NCI-H2227 (cell line): ENCODE measurements around the gene TARP.

Experiments used
- DNase-seq: peaks from one replicate; lab custom pipeline; 2025; ENCODE audit not compliant: unreplicated experiment; lab: John Stamatoyannopoulos, UW

Gene TARP

DNA sequence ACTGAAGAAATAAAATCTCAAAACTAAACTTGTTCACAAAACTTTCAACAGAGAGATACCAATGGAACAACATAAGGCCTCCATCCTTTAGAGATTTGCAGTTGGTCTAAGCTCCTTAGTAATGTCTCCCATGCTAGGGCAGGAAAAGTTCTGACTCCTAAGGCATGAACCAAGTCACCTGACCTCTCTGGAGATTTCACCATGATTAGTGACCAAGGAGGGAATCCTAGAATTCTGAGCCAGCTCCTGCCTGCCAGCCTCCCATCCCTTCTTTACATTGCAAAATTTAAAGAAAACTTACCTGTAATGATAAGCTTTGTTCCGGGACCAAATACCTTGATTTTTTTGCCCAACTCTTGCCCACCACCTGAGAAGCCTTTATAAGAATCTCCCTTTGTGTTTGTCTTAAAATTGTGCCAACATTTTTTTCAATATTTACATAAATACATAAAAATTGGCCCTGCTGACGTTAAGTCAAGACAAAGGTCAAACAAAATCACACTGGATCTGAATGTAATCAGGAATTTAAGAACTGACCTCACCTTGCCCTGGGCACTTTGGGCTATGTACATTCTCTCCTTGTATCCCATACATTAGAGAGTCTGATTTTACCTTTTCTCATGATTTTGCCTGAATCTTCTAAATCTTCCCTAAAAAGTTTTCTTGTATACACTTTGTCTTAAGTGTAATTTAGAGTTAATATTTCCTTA, at the start of gene TARP:
Gene TARP, minus strand, starts transcription at position 351 of the 710 bp plus-strand sequence.
- DNase-seq: no peak

DNA sequence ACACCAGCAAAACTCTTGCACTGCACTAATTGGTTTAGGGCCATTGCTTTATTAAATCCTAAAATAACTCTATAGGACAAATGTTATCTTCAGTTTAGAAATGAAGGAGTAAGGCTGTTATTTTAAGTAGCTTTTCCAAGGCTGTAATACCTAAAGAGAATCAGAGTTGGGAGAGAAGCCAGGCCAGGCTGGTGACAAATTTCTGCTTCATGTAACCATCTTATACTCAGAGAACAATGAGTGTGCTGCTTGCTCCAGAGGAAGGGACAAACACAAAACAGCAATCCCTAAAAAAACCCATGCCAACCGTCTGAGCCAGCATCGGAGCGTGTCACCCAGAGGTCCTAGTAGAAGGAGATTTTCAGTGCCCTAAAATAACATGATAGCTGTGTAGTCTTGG, 49.7 kb upstream of the TARP start:
- no peak for DNase-seq

DNA sequence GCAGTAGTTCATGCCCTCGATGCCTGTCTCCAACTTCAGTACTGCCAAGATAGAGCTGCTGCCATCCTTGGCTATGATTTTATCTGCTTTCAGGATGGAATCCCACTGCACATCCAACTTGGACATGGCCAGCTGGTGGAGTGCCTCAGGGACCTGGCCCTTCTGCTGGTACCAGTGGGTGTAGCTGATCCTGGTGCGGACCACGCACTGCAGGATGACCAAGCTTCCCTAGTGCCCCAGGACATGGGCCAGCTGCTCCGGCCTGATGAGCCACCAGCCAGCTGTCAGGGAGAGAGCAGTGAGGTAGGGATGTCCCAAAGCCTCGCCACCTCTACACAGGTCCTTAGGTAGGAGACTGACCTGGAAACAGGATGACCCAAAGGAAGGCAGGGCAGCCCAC, 49.0 kb upstream of the TARP start:
- DNase-seq: no peak

- no peak for DNase-seq
These were observed 48.5 kb upstream of the TARP start for GRCh38 chr7:38321967-38322366.

GRCh38 chr7:38321515-38321944, 48.1 kb upstream of the TARP start:
- DNase-seq: no peak

DNA sequence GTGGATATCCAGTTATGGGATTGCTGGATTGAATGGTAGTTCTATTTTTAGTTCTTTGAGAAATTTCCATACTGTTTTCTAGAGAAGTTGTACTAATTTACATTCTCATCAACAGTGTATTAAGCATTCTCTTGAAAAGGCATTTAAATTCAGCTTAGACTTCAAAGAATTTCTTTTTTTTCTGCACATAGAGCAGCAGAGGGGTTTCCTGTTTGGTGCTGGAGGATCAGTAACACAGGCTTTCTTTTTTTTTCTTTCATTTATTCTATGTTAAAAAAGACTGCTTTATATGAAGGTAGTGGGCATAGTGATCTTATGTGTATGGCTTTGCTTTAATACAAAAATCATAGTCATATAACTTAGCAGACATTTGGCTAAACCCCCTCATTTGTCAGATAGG, 47.6 kb upstream of the TARP start:
- no peak for DNase-seq

- no peak for DNase-seq
These were observed 46.4 kb upstream of the TARP start for GRCh38 chr7:38319873-38320272.

DNA sequence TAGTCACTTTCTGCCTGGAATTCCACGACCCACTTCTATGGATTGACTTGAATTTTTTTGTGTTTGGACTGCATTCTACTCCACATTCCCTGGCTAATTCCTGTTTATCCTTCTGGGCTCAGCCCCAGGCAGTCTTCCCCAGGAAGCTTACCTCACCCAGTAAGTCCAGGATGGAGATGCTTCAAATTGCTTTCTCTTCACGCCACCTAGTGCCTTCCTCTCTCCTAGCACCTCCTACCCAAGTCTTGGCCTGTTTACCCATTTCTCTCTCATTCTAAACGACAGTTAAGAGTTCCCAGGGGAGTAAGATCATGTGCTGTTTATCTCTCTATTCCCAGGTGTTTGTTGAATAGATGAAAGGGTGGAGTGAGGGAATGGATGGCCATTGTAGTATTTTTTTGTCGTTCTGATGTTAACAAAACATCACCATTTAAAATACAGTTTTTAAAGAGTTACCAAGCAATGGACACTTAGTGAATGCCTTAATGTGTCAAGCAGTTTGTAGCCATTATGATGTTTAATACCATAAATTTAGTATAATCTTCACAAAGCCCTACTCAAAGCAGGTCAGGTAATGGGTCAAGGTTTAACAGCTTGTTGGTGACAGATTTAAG, 45.5 kb upstream of the TARP start:
- peak; percentile 67 for DNase-seq

DNA sequence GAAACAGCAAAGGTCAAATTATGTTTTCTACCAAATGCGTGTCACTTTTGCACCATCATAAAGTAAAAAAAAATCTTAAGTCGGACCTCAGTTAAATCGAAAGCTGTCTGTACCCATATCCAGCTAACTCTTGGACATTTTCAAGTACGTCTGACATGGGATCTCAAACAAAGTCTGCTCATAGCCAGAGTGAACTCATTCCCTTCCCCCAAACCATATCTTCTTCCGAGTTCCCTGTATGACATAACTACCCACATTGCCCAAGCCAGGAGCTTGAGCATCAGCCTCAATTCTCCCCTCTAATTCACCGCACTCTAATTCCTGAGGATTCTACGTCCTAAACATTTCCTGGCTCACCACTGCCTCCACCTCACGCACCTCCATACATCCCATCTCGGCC, 44.8 kb upstream of the TARP start:
- DNase-seq: no peak

DNA sequence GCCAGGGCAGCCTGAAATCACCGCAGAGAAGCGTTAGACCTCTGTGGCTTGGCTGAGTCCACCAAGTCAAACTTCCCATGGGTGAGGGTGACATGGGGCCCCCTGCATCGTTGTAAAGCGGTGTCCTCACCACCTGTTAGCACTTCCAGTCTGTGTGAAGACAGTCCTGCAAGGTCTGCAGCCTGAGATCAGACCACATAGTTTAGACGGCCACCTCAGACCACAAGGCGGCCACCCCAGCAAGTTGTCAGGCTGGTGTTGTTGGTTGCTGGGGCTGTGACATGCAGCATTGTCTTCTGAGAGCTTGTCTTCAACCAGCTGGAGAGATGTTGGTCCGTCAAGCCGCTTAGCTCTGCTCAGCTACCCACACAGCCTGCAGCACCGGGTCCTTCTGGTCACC, 44.1 kb upstream of the TARP start:
- DNase-seq: no peak

GRCh38 chr7:38316733-38317360, 43.4 kb upstream of the TARP start:
- no peak for DNase-seq

GRCh38 chr7:38315410-38315809, 42.0 kb upstream of the TARP start:
- DNase-seq: no peak

GRCh38 chr7:38312821-38313220, 39.4 kb upstream of the TARP start:
- no peak for DNase-seq

- peak; percentile 74 for DNase-seq
These were observed 38.0 kb upstream of the TARP start for GRCh38 chr7:38311329-38311937.

DNA sequence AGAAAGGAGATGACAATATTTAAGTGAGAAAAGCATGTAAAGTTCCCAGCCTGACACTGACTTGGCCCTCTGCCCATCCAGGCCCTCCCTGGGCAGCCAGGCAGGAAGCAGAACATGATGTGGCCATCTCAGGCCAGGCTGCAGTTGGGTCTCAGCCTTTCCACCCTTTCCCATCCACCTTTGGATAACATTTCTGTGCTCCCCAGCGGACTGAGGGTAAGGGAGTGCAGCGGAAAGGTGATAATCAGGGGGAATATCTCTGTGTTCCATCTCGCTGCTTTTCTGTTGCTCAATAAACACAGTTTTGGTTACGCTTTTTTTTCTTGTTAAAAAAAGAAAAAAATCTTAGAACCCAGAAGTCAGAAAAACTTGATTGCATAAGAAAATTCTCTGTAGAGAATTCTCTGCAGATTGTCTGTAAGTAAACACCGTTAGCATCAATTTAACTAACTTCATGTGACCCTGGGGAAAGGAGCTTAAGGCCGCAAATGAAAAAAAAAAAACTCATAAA, 37.2 kb upstream of the TARP start:
- no peak for DNase-seq

- no peak for DNase-seq
These were observed 36.1 kb upstream of the TARP start for GRCh38 chr7:38309555-38309954.

DNA sequence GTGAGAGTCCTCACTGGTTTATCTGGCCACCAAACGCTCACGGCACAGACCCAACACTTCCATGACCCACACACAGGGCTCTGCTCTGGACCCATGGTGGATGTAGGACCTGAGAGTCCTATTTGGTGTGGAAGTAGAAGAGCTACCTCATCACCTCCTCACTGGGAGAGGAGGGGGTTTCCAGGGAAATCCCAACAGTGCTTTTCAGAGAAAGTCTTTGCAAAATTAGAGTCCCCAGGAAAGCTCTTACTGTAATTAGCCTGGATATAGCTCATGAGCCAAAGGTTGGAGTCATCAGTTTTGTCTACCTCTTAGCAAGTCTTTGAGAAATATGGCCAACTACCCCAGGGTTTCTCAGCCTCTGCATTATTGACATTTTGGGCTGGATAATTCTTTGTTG, 34.7 kb upstream of the TARP start:
- no peak for DNase-seq

DNA sequence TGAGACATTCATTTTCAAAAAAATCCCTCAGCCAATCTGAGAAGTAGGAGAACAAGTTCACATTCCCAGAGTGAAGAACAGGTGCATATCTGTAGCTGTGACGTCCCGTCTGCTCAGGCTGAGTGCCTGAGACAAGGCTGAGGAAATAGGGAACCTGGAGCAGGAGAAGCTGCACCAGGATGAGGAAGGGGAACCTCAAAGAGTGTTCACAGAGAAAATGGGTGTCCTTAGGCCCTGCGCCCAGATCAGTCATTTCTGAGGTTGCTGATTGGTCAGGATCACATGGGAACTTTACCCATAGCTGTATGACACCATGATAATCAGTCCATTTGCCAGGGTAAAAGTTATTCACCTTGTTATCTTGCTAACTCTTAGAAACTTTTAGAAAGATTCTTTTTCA, 34.2 kb upstream of the TARP start:
- no peak for DNase-seq

DNA sequence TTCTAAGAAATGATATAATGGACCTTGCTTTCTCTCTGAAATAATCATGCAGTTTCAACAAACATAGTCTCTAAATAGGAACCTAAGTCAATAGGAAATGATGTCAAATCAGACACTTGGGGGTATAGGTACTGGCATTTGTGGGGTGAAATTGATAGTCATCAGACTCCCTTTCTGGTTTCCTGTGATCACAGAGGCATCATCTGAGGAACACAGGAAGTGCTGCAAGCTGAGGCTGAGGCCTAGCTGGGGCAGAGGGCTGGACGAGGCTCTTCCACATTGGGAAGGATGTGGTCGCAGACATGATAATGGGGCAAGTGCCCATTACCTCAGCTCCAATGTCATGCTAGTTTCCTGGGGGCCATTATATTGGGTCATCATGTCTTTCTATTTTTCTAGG, 33.5 kb upstream of the TARP start:
- DNase-seq: no peak

DNA sequence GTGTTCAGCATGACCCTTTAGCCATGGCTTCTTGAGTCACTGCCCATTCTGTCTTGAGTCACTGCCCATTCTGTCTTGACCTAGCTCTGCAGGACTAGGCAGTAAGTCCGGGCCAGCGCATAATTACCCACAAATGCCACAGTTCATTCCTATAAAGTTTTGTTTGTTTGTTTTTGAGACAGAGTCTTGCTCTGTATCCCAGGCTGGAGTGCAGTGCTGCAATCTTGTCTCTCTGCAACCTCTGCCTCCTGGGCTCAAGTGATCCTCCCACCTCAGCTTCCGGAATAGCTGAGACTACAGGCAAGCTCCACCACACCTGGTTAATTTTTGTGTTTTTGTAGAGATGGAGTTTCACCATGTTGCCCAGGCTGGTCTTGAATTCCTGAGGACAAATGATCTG, 32.7 kb upstream of the TARP start:
- DNase-seq: no peak

- no peak for DNase-seq
These were observed 30.4 kb upstream of the TARP start for GRCh38 chr7:38303866-38304265.

DNA sequence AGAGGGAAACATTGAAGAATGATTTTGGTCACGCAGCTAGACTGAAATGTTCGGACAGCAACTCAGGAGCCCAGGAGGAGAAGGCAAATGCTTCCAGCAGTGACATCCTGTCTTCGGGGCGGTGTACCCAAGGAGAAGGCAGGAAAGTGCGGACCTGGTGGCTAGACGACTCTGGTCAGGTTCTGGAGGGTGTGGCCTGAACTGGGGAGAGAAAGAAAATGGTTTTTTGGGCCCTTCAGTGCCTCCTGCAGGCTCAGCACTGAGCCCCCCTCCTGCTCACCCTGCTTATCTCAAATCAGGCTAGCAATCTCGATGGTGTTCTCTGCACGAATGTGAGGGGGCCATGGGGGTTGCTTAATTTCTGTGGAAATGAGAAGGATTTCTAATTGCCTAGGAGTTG, 26.7 kb upstream of the TARP start:
- DNase-seq: no peak
